PFSK-1 (cell line): ENCODE results near the gene PCDHB12.

Source experiments
- POLR2AphosphoS5 ChIP-seq: IDR thresholded peaks from 2 replicates; pipeline ENCODE4 v1.6.1; 2012; ENCODE audit warnings: low read depth, mild to moderate bottlenecking, control low read depth, low read length, moderate library complexity
- TAF1 ChIP-seq: IDR thresholded peaks from 2 replicates; pipeline ENCODE4 v1.6.1; 2012; ENCODE audit warnings: low read length, control low read depth, borderline replicate concordance; ENCODE audit not compliant: insufficient read depth
- TF ChIP-seq, protein P1 (sequence below), 2 experiments: IDR thresholded peaks; 2 replicates each; pipeline versions ENCODE4 v1.6.1 to v1.8.0; 2011 to 2012; ENCODE audit warnings: low read depth in 2 of 2, low read length in 2 of 2, control low read depth in 1 of 2, inconsistent platforms in 1 of 2, mild to moderate bottlenecking in 1 of 2, moderate library complexity in 1 of 2; ENCODE audit not compliant: insufficient read depth in 1 of 2

DNA sequence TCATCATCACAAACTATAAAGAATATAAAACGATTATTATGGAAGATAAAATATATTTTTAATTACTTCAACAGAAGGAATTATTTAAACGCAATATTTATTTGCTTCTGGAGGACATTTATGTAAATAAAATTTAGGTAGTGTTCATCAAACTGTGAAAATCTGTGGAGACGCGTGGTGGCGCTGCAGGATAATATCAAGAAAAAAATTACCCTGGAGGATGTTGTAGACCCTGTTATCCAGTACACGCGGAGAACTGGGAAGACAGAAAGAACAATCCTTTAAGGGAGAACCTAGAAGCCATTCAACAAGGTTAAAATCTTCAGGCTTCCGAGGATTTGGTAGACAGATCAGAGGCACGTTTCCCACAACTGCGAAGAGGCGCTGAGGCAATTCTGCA lies at the start of gene PCDHB12:
- TF ChIP-seq, protein P1, sequence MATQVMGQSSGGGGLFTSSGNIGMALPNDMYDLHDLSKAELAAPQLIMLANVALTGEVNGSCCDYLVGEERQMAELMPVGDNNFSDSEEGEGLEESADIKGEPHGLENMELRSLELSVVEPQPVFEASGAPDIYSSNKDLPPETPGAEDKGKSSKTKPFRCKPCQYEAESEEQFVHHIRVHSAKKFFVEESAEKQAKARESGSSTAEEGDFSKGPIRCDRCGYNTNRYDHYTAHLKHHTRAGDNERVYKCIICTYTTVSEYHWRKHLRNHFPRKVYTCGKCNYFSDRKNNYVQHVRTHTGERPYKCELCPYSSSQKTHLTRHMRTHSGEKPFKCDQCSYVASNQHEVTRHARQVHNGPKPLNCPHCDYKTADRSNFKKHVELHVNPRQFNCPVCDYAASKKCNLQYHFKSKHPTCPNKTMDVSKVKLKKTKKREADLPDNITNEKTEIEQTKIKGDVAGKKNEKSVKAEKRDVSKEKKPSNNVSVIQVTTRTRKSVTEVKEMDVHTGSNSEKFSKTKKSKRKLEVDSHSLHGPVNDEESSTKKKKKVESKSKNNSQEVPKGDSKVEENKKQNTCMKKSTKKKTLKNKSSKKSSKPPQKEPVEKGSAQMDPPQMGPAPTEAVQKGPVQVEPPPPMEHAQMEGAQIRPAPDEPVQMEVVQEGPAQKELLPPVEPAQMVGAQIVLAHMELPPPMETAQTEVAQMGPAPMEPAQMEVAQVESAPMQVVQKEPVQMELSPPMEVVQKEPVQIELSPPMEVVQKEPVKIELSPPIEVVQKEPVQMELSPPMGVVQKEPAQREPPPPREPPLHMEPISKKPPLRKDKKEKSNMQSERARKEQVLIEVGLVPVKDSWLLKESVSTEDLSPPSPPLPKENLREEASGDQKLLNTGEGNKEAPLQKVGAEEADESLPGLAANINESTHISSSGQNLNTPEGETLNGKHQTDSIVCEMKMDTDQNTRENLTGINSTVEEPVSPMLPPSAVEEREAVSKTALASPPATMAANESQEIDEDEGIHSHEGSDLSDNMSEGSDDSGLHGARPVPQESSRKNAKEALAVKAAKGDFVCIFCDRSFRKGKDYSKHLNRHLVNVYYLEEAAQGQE (IDR thresholded peaks at IDR 0.05; ENCODE audit: insufficient read depth in 1 of 2, low read depth in 2 of 2, low read length in 2 of 2): no peak
- TF ChIP-seq TAF1: no peak
- no peak for TF ChIP-seq POLR2AphosphoS5
